ENCODE results near the gene GSTK1.
"Not testable (repeated sequence)": the region's sequence is repeated elsewhere in the genome, so short reads cannot be mapped to it uniquely, and the experiment has no call there.

DNA sequence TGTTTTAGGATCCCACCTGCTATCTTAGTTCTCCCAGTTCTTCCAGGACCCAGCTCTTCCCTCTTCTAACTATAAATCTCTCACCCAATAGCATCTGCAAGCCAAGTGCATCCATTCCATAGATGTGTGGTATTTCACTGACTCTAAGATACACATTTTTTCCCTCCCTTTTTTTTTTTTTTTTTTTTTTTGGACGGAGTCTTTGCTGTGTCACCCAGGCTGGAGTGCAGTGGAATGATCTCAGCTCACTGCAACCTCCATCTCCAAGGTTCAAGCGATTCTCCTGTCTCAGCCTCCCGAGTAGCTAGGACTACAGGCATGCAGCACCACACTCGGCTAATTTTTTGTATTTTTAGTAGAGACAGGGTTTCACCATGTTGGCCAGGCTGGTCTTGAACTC lies 26.6 kb downstream of the GSTK1 start:
- not testable (repeated sequence) for TF ChIP-seq CTCF, POLR2A (IDR thresholded peaks at IDR 0.05)

All from lower leg skin (tissue), 3 donors.